Sigmoid colon (tissue), 4 donors: ENCODE data around the gene TCERG1L.

Source experiments
- EP300 ChIP-seq, 4 donors: sonication (generic); formaldehyde crosslinking; IDR thresholded peaks; one replicate each; pipeline ENCODE4 v1.6.1; 2017; ENCODE audit warnings: antibody characterized with exemption in 4 of 4
- POLR2A ChIP-seq, 2 donors: fragments of 450-650 bp; IDR thresholded peaks; one replicate each; pipeline ENCODE4 v1.6.1; 2016; ENCODE audit warnings: antibody characterized with exemption in 2 of 2, mild to moderate bottlenecking in 2 of 2, moderate library complexity in 2 of 2
- POLR2AphosphoS5 ChIP-seq, 4 donors: sonication (generic); formaldehyde crosslinking; IDR thresholded peaks; one replicate each; pipeline ENCODE4 v1.6.1; 2017; ENCODE audit warnings: antibody characterized with exemption in 4 of 4
- TF ChIP-seq, protein P1 (sequence below), 4 experiments: fragments of 450-650 bp in 3 of 4; fragments of 200-600 bp in 1 of 4; IDR thresholded peaks; one replicate each; pipeline ENCODE4 v1.5.1; 2016 to 2019; ENCODE audit warnings: antibody characterized with exemption in 4 of 4, mild to moderate bottlenecking in 3 of 4, moderate library complexity in 2 of 4

DNA sequence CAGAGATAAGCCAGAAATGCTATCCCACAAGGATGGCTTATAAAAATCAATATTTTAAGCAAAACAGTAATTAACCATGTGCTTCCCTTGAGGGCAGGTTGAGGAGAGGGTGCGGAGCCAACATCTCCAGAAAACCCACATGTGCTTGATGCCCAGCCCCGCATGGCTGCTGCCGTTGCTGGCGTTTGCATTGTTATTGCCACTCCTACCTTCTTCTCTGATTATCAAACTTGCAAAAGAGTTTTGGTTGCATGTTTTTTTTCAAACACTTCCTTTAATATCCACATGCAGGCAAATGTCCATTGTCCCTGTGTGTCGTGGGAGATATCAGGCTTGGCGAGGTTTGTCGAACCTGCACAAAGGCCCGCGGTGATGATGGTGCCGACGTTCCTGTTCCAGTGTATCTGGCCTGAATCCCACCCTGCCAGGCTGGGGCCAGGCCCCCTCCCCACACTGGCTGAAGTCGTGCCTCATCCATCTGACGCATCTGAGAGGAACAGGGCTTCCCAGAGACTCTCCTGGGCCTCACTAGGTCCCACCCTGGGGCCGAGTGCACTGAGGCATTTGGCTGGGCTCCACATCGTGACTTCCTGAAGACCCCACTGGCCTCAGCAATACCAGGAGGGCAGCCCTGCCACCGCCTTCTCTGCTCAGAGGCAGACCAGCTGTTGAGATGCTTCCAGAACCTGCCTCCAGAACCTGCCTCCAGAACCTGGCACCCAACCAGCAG lies 40.9 kb downstream of the TCERG1L start:
- no peak for TF ChIP-seq POLR2AphosphoS5 (IDR thresholded peaks at IDR 0.05)
- TF ChIP-seq, protein P1, sequence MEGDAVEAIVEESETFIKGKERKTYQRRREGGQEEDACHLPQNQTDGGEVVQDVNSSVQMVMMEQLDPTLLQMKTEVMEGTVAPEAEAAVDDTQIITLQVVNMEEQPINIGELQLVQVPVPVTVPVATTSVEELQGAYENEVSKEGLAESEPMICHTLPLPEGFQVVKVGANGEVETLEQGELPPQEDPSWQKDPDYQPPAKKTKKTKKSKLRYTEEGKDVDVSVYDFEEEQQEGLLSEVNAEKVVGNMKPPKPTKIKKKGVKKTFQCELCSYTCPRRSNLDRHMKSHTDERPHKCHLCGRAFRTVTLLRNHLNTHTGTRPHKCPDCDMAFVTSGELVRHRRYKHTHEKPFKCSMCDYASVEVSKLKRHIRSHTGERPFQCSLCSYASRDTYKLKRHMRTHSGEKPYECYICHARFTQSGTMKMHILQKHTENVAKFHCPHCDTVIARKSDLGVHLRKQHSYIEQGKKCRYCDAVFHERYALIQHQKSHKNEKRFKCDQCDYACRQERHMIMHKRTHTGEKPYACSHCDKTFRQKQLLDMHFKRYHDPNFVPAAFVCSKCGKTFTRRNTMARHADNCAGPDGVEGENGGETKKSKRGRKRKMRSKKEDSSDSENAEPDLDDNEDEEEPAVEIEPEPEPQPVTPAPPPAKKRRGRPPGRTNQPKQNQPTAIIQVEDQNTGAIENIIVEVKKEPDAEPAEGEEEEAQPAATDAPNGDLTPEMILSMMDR (IDR thresholded peaks at IDR 0.05), result no peak
- no peak for TF ChIP-seq EP300 (IDR thresholded peaks at IDR 0.05)
- no peak for TF ChIP-seq POLR2A (IDR thresholded peaks at IDR 0.05)
